Measurements from ENCODE around the gene LIMCH1.

Gene LIMCH1

GRCh38 chr4:41568363-41568762 lies 30.4 kb downstream of the LIMCH1 start:
- FAIRE-seq = no peak

DNA sequence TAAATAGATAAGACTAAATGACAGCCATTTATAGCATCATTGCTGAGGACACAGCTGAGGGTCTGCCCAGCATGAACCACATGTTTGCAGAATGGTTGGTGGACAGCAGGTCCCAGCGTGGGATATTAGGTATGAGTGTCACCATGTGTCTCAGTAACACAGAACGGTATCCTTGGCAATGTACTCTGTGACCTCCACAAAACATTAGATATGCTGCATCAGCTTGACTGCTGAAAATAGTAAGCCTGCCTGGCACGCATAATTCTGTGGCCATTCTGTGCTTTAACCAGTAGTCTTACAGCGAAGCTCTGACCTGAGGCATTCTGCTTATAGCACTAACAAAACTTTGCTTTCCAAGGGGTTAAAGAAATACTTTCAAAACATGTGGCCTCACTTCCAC lies 32.0 kb downstream of the LIMCH1 start:
- FAIRE-seq = no peak

- FAIRE-seq = no peak
Observed at GRCh38 chr4:41571422-41571821, 33.5 kb downstream of the LIMCH1 start.

GRCh38 chr4:41572516-41572915 lies 34.6 kb downstream of the LIMCH1 start:
- no peak for FAIRE-seq

DNA sequence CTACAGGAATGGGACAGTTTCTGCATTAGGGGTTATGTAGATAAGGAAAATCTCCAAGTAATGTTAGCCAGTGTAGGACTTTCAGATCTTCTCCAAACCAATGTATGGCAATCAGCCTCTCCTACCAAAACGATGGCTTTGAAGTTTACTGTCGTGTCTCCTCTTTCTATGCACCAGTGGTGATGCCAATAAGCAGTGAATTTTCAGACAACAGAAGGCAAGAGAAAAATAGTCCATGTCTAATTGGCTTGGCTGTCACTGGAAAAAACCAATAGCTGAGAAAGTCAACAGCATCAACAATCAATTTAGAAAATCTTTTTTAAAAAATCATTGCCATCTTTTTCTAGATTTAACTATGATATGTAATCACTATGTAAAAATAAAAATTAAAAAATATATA lies 35.0 kb downstream of the LIMCH1 start:
- peak; percentile 25 for FAIRE-seq

DNA sequence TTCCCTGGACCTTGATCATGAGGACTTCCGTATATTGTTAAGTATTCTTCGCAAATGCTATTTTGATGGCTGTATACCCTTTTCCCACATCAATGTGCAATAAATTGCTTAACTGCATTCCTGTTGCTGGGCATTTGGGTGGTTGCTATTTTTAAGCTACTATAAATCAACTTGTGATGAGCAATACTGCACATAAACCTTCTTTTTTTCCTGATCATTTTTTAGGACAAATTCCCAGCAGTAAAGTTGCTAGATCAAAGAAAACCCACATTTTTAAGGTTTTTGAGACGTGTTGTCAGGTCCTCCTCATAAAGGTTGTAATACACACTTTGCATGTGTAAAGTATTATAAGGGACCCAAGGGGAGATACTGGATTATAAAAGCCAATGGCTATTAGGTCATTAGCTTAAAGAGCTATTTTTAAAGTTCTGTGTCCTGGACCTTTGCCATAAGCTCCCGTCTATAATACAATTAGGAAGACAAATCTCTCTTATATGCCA lies 35.6 kb downstream of the LIMCH1 start:
- no peak for FAIRE-seq

- FAIRE-seq = no peak
Observed at GRCh38 chr4:41575207-41575606, 37.2 kb downstream of the LIMCH1 start.

- no peak for FAIRE-seq
Observed at GRCh38 chr4:41575665-41576064, 37.7 kb downstream of the LIMCH1 start.

- no peak for FAIRE-seq
Observed at GRCh38 chr4:41579043-41579442, 41.1 kb downstream of the LIMCH1 start.

DNA sequence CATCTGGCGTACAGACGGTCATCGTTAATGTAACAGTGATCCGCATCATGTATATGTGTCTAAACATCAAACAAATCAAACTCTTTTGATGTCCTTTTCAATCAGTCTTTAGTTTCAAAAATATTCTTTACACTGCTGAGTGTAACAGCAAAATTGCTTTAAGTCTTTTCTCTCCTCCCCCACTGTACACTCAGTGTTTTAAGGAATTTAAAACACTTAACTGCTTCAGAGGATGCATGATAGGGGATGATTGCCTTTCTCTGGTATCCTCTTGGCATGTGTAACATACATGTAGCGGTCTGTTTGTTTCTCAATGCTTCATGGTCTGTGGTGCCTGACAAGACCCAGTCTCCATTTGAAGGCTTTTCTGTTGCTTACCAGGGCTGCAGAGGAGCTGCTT lies 41.6 kb downstream of the LIMCH1 start:
- FAIRE-seq = no peak

- FAIRE-seq = no peak
Observed at GRCh38 chr4:41580007-41580406, 42.0 kb downstream of the LIMCH1 start.

DNA sequence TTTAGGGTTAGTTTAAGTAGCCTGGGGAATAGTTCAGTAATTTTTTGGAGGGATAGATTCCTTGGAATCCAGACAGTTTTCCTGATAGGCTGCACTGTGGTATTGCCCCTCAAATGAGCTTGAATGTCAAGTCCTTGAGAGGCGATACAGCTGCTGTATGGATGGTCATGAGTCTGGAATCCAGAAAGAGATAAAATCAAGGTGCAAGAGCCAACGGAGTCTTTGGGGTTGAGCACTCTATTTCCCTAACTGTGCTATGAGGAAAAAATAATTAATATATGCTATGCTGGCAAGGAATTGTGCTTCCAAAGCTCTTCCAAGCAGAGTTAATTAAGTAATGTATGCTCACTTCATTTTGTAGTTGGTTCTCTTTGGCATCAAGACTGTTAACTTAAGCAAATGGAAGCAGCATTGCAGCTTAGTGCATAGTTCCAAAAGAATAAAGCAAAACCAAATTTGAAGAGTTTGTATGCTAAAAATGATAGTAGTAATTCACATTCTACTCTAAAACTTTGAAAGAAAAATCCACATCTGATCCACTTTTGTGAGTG lies 48.8 kb downstream of the LIMCH1 start:
- FAIRE-seq = no peak

DNA sequence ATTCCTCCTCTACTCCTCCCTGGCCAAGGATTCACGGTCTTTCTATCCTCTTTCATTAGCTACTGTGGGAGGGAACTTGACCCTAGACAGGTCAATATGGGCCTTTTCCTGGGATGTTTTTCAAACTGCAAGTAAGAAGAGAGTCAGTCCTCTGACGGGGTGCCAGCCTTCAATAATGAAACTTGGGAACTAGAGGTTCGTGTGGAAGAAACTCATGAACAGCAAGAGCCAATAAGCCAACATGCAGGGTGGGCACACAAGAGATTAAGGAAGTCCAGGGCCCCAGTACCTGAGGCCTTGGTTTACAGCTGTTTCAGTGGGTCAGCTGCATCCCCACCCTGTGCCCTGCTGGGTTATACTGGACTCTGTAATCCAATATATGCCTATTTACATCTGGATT lies 49.3 kb downstream of the LIMCH1 start:
- no peak for FAIRE-seq

- FAIRE-seq = no peak
Observed at GRCh38 chr4:41590591-41590990, 52.6 kb downstream of the LIMCH1 start.

DNA sequence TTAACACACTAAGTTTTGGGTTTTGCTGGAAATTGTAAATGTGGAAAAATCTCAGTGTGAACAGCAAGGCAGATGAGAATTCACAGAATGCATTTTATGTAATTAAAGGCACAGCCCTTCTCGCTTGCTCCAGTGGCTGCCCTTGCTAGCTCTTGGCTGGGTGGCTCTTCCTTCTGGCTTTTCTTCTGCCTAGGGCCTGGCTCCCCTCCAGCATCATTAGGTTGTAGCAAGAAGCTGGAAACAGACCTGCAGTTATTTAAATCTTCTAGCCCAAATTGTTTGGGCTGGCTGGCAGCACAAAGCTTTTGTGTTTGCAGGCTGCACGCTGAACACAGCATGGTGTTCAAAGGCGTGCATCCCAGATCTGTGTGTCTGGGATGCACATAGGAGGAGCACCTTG lies 56.5 kb downstream of the LIMCH1 start:
- FAIRE-seq = no peak

- no peak for FAIRE-seq
Observed at GRCh38 chr4:41597494-41597893, 59.5 kb downstream of the LIMCH1 start.

- no peak for FAIRE-seq
Observed at GRCh38 chr4:41598580-41598979, 60.6 kb downstream of the LIMCH1 start.

- FAIRE-seq = no peak
Observed at GRCh38 chr4:41599192-41599786, 61.3 kb downstream of the LIMCH1 start.

- FAIRE-seq = no peak
Observed at GRCh38 chr4:41600243-41600912, 62.4 kb downstream of the LIMCH1 start.

DNA sequence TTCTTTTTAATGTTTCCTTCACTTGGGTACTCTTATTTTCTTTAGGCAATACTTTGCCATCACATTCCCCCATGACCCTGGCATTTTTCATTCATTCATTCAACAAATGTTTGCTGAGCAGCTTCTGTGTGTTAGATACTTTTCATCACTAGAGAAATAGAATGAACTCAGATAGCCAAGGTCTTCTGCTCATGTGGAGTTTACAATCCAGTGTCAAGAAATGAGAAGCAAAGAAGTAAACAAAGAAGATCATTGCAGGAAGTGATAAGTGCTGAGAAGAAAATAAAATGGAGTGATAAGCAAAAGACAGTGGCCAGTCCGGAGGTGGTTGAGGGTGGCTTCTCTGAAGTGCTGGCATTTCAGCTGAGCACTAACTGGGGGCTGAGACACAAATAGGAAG lies 63.1 kb downstream of the LIMCH1 start:
- FAIRE-seq = no peak

GRCh38 chr4:41602113-41602512 lies 64.2 kb downstream of the LIMCH1 start:
- peak; percentile 91 for FAIRE-seq

DNA sequence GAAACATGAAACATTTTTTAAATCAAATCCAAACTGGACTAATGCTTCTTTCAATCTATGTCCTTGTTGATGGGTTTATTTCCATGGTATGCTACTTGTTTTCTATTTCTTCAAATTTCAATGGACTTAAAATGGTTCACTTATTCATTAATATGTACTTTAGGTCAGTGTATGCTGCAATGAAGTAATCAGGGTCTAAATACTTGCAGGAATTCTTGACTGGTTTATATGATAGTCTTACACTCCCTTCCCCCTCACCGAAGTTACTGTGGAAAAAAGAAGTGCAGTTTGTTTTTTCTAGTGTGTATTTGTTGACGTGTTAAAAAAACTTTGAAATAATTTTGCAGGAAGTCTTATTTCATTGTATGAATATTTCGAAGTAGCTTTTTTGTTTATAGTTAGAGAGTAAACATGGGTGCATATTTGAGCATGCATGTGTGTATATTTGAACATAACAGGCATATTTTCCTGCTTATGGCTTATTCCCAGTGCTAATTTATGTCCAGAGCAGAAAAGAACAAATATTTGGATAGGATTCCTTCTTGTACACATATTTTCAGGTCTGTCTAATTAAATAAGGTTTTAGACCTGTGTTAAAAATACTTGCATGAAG lies 65.0 kb downstream of the LIMCH1 start:
- FAIRE-seq = peak; percentile 88

GRCh38 chr4:41609851-41610250 lies 71.9 kb downstream of the LIMCH1 start:
- no peak for FAIRE-seq

DNA sequence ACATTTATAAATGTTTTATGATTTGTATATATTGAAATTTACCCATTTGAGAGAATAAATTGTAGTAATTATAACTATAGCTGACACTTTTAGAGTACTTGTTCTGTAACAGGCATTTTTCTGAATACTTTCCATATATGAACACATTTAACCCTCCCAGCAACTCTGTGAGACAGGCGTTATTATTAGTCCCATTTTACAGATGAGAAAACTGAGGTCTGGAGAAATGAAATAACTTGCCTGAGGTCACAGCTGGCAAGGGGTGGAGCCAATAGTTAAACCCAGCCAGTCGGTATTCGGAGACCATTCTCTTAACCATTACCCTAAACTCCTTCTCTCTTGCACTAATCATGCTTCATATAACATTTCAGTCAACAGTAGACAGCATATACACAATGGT lies 72.5 kb downstream of the LIMCH1 start:
- FAIRE-seq = no peak
